ENCODE results near the gene SLF2.
A peak's percentile ranks its signal among the peaks of the same experiment; 100 is the strongest.
"Not testable (repeated sequence)": the region's sequence is repeated elsewhere in the genome, so short reads cannot be mapped to it uniquely, and the experiment has no call there.

Gene SLF2

DNA sequence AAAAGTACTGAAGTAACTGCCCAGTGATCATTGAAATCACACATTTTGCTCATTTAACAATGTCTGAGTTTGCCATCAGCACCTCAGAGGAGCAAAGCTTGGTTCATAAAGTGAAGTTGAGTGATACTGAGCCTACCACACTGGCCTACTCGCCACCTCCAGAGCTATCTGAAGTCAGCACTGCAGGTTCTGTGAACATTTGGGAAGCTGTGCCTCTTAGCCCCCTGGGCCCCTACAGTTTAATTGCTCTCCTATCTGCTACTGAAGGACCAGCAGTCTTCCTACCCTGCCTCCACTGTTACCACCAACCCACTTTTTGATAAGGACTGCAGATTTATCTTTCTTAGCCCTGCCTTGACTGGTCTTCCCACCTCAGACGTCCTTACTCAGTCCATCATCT lies 54.6 kb downstream of the SLF2 start:
- DNase-seq: no peak

- DNase-seq: no peak
Measured at GRCh38 chr10:100968062-100968736, 55.4 kb downstream of the SLF2 start.

- DNase-seq: peak; percentile 45
Measured at GRCh38 chr10:100968863-100969186, 56.1 kb downstream of the SLF2 start.

DNA sequence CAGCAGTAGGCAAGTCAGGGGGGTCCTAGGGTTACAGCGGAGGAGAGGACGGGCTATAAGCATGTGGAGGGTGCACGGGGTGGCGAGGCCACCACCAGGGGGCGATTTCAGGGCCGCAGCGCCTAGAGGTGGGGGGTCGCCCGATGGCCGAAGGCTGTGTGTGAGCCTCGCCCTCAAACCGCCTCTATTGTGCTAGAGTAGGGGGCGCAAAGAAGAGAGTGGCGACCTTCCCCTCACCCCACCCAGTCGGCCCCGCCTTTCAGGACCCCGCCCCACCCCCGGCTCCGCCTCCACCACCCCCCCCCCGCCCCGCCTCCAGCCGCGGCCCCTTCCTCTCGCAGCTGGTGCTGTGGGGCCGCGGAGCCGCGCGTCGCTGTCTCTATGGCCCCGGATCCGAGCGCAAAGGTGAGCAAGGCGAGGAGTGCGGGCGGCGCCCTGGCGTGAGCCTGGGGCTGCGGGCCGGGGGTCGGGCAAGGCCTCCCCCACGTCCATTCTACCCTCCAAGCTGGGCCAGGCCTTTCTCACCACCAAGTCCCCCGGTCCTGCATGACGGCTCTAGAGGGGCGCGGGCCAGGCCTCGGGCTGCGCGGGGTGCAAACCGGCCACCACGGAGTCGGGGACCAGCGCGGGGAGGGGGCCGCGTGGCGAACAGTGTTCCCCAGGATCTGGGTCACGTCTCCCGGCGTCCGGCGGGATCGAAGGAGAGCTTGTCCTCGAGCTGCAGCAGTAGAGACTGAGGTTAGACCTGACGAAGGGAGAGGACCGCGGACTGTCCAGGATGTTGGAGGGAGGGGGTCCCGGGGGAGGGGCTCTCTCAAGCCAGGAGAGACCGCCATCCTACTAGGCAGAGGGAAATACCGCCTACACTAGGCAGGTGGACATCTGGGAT lies 56.7 kb downstream of the SLF2 start, which contains the start of gene SEMA4G:
Gene SEMA4G, plus strand, starts transcription at position 318 of the 889 bp plus-strand sequence. CDS start 3,409 bp downstream, outside the sequence.
- peak; percentile 62 for DNase-seq

DNA sequence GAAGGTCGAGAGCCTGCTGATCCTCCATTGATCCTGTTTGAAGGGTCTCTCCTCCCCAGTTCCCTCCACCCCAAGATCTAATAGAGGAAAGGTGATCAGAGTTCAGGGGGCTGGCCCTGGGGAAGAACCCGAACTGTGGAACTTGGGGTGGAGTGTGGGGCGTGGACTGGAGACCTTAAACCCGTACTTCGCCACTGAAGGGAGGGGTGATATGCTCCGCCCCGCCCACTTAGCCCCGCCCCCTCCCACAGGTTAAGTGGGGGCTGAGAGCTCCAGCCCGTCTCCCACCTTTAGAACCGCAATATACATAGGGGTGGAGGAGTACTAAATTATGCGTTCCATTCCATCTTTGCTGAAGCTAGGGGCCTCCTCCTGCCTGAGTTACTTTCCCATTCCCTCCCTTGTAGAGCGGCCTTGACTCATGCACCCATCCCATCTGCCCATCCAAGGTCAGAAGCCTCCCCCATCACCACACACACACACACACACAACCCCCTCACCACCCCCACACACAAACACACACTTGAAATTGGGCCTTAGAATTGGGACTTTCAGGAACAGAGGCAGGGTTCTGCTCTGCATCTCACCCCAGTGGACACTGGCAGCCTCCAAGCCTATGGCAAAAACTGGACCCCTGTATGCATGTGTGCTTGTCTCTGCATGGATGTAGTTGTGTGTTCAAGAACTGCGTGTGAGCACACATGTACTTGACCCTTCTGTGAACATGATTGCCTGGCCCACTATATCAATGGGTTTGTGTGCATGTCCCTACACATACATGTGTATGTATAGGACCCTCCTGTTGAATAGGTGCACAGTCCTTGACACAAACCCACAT lies 57.5 kb downstream of the SLF2 start:
- DNase-seq: peak; percentile 62

GRCh38 chr10:100970914-100971811 lies 58.4 kb downstream of the SLF2 start:
- DNase-seq: no peak

DNA sequence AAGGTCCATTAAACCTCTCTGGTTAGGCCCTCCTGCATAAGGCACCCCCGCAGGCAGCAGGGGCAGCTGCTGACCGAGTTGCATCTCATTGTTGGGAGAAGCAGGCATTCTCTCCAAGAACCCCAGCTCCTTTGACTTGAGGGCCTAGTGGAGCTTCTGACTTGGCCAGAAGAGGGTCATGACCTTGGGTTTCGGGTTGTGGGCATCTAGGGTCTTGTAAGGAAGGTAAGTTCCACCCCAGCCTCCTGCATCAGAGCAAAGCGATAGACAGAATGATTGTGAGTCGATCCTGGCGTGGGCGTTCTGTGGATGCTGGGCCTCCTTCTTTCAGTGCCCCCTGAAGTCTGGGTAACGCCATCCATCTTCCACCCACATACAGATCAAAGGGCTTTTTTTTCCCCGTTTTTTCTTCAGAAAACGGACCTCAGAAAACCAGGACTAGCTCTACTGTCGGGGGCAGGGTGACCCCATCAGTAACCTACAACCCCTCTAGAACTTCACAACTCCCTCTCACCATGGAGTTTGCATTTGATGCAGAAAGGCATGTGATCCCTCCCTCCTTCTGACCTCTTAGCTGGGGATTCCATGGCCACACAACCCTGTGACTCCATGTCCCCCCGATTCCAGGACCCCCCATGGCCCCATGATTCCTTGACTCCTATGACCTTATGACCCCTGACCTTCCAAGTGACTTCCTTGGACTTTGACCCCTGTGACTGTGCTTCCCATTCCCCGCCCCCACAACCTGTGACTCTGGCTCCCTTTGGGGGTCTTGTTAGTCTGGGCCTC lies 59.5 kb downstream of the SLF2 start:
- DNase-seq: no peak

GRCh38 chr10:100972904-100973535 lies 60.3 kb downstream of the SLF2 start:
- DNase-seq: no peak

DNA sequence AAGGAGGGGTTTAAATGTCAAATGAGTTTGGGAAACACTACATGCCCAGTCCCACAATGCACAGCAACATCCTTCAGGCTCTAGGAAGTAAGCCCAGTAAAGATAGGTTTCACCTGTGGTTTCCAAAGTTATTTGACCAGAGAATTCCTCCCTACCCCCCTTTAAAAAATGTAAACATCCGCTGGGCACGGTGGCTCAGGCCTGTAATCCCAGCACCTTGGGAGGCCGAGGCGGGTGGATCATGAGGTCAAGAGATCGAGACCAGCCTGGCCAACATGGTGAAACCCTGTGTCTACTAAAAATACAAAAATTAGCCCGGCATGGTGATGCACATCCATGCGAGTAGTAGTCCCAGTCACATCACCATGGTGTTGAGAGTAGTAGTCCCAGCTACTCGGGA lies 62.6 kb downstream of the SLF2 start:
- DNase-seq: not testable (repeated sequence)

- DNase-seq: no peak
Measured at GRCh38 chr10:100976906-100977305, 64.1 kb downstream of the SLF2 start.

DNA sequence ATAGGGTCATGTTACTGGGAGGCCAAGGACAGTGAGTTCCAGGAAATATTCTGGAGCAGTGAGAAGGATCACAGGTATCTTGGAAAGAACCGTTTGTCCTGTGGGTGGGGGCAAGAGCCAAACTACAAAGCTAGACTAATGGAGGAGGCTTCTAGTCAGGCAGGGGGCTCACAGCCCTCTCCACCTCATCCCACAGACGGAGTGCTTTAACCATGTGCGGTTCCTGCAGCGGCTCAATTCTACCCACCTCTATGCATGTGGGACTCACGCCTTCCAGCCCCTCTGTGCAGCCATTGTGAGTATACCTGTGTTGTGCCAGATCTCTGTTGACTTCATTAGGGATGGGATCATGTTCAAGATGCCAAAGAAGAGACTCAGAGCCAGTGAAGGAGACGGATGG lies 64.7 kb downstream of the SLF2 start:
- DNase-seq: no peak

- no peak for DNase-seq
Measured at GRCh38 chr10:100978121-100978900, 65.5 kb downstream of the SLF2 start.

DNA sequence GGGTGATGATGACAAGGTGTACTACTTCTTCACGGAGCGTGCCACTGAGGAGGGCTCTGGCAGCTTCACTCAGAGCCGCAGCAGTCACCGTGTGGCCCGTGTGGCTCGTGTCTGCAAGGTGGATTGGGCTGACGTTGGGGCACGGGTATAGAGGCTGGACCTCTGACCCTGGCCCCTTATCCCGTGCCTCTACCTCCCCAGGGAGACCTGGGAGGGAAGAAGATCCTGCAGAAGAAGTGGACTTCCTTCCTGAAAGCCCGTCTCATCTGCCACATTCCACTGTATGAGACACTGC lies 66.1 kb downstream of the SLF2 start:
- no peak for DNase-seq

GRCh38 chr10:100979791-100980272 lies 67.1 kb downstream of the SLF2 start:
- no peak for DNase-seq

GRCh38 chr10:100980311-100980710 lies 67.5 kb downstream of the SLF2 start:
- DNase-seq: no peak

DNA sequence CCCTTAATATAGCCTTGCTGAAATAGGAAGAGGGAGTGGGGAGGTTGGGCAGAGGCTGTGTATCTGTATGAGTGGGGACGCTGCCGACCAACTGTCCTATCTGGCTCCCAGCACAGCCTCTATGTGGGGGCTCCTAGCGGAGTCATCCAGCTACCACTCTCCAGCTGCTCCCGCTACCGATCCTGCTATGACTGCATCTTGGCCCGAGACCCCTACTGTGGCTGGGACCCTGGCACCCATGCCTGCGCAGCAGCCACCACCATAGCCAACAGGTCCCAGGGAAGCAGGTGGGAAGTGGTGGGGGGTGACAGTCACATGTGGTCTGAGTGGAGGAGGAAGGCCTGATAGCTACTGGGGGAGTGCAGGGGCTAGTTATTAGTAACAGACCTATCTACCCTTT lies 67.9 kb downstream of the SLF2 start:
- DNase-seq: no peak

GRCh38 chr10:100981178-100981772 lies 68.5 kb downstream of the SLF2 start:
- DNase-seq: no peak

DNA sequence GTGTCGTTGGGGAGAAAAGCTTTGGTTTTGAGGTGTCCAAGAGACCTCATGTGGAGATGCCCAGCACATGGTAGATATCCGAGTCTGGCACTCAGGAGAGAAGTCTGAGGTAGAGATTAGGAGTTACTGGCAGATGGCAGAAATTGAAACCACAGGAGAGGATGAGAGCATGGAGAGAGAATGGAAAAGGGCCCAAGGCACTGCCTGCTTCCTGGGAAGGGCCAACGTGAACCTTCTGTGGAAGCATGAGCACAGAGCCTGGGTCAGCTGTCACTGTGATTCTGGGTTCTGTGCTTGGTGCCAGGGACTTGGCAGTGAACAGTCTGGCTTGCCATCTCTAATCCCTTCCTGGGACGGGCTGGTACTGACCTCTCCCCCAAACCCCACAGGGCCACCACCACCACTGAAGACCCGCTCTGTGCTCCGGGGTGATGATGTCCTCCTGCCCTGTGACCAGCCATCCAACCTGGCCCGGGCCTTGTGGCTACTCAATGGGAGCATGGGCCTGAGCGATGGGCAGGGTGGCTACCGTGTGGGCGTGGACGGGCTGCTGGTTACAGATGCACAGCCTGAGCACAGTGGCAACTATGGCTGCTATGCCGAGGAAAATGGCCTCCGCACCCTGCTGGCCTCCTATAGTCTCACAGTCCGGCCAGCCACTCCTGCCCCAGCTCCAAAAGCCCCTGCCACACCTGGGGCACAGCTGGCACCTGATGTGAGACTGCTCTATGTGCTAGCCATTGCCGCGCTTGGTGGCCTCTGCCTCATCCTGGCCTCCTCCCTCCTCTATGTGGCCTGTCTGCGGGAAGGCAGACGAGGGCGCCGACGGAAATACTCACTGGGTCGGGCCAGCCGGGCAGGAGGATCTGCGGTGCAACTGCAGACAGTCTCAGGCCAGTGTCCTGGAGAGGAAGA lies 70.4 kb downstream of the SLF2 start:
- DNase-seq: no peak

All from NCI-H146 (cell line).